HL-60 (cell line): ENCODE data around the gene CTNNA3.

ENCODE experiments used
- DNase-seq, 2 experiments: peaks; one replicate each; pipeline ENCODE4 v3.0.0-alpha.2; 2010 to 2020; ENCODE audit warnings: low read depth in 1 of 2, low spot score in 1 of 2
- H3K27ac ChIP-seq: fragments of 250-450 bp; sonication (Bioruptor Pico); replicated peaks from 2 replicates; pipeline ENCODE4 v1.5.1; 2020; ENCODE audit warnings: mild to moderate bottlenecking, moderate library complexity
- H3K27me3 ChIP-seq: fragments of 250-450 bp; sonication (Bioruptor Pico); 2 replicates; pipeline ENCODE4 v1.5.1; 2021; ENCODE audit warnings: mild to moderate bottlenecking, moderate library complexity; ENCODE audit not compliant: insufficient read depth, poor library complexity, severe bottlenecking
- H3K4me3 ChIP-seq: replicated peaks from 2 replicates; pipeline ENCODE4 v1.5.1; 2011; ENCODE audit warnings: mild to moderate bottlenecking, control low read depth, low read length; ENCODE audit not compliant: insufficient read depth
- CTCF ChIP-seq: IDR thresholded peaks from one replicate; pipeline ENCODE4 v1.5.1; 2011; ENCODE audit warnings: low read length, control low read depth, inconsistent platforms; ENCODE audit not compliant: insufficient read depth
- GABPA ChIP-seq: IDR thresholded peaks from 2 replicates; pipeline ENCODE4 v1.6.1; 2012; ENCODE audit warnings: low read depth
- POLR2AphosphoS5 ChIP-seq: IDR thresholded peaks from 2 replicates; pipeline ENCODE4 v1.6.1; 2012; ENCODE audit warnings: low read depth
- REST ChIP-seq: IDR thresholded peaks from 2 replicates; pipeline ENCODE4 v1.6.1; 2012; ENCODE audit warnings: low read depth; ENCODE audit not compliant: insufficient replicate concordance
- SPI1 ChIP-seq: IDR thresholded peaks from 2 replicates; pipeline ENCODE4 v1.6.1; 2012; ENCODE audit warnings: low read depth, mild to moderate bottlenecking, borderline replicate concordance

CTNNA3 gene

GRCh38 chr10:66586073-66586472 lies 1109.9 kb downstream of the CTNNA3 start:
- no peaks in the 10 kb centered on the region for H3K27me3 ChIP-seq
- TF ChIP-seq REST: no peak
- no peak for TF ChIP-seq POLR2AphosphoS5
- TF ChIP-seq SPI1: no peak
- no peak for TF ChIP-seq GABPA
- TF ChIP-seq CTCF: no peak
- no peak overlapping the region for H3K27ac ChIP-seq
- no peak for DNase-seq
- H3K4me3 ChIP-seq: no peak overlapping the region

- no peak overlapping the region for H3K27ac ChIP-seq
- TF ChIP-seq GABPA (no peak), SPI1 (no peak), POLR2AphosphoS5 (no peak)
- no peak overlapping the region for H3K4me3 ChIP-seq
- DNase-seq: no peak
- H3K27me3 ChIP-seq: no peaks in the 10 kb centered on the region
These were observed 1120.6 kb downstream of the CTNNA3 start for GRCh38 chr10:66575251-66575855.

- Histone ChIP-seq H3K4me3 (no peak overlapping the region), H3K27ac (no peak overlapping the region), H3K27me3 (no peaks in the 10 kb centered on the region)
- no peak for DNase-seq
- TF ChIP-seq GABPA (no peak), REST (no peak), CTCF (no peak), POLR2AphosphoS5 (no peak), SPI1 (no peak)
These were observed 1123.3 kb downstream of the CTNNA3 start for GRCh38 chr10:66572700-66573099.

GRCh38 chr10:66565999-66566398 lies 1130.0 kb downstream of the CTNNA3 start:
- Histone ChIP-seq H3K27ac (no peak overlapping the region), H3K27me3 (no peaks in the 10 kb centered on the region), H3K4me3 (no peak overlapping the region)
- TF ChIP-seq SPI1 (no peak), GABPA (no peak)
- DNase-seq: no peak

- Histone ChIP-seq H3K4me3 (no peak overlapping the region), H3K27me3 (no peaks in the 10 kb centered on the region), H3K27ac (no peak overlapping the region)
- DNase-seq: no peak
- TF ChIP-seq SPI1: no peak
- TF ChIP-seq CTCF: no peak
- no peak for TF ChIP-seq POLR2AphosphoS5
- TF ChIP-seq GABPA: no peak
- TF ChIP-seq REST: no peak
These were observed 1131.7 kb downstream of the CTNNA3 start for GRCh38 chr10:66564287-66564686.
